COLO829 (cell line): ENCODE measurements around the gene TPM1.
"Not testable (repeated sequence)": the region's sequence is repeated elsewhere in the genome, so short reads cannot be mapped to it uniquely, and the experiment has no call there.

Experiments
- DNase-seq: peaks from one replicate; pipeline ENCODE4 v3.0.0; 2012; ENCODE audit warnings: low spot score

The TPM1 gene

GRCh38 chr15:63094495-63094931, 52.0 kb downstream of the TPM1 start:
- no peak for DNase-seq

DNA sequence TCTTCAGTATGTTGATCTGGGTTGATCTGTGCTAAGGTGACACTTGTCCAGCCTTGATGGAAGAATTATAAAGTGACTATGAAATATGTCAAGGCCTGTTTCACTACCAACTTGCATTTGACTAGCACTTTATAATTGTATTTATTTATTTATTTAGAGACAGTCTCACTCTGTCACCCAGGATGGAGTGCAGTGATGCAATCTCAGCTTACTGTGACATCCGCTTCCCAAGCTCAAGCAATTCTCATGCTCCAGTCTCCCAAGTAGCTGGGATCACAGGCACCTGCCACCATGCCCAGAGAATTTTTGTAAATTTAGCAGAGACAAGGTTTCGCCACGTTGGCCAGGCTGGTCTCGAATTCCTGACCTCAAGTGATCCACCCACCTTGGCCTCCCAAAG, 53.6 kb downstream of the TPM1 start:
- DNase-seq = no peak

DNA sequence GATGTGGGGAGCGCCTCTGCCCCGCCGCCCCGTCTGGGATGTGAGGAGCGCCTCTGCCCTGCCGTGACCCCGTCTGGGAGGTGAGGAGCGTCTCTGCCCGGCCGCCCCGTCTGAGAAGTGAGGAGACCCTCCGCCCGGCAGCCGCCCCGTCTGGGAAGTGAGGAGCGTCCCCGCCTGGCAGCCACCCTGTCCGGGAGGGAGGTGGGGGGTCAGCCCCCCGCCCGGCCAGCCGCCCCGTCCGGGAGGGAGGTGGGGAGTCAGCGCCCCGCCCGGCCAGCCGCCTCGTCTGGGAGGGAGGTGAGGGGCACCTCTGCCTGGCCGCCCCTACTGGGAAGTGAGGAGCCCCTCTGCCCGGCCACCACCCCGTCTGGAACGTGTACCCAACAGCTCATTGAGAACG, 56.4 kb downstream of the TPM1 start:
- DNase-seq = not testable (repeated sequence)

DNA sequence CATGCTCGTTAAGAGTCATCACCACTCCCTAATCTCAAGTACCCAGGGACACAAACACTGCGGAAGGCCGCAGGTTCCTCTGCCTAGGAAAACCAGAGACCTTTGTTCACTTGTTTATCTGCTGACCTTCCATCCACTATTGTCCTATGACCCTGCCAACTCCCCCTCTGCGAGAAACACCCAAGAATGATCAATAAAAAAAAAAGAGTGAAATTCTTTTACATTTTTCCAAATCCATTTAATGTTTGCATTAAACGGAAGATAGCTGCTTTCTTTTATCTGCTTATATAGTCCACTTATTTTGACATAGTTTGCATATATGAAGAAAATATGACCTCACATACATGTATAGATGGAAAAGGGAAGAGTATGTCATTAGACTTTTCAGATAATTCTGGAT, 57.0 kb downstream of the TPM1 start:
- DNase-seq = not testable (repeated sequence)

DNA sequence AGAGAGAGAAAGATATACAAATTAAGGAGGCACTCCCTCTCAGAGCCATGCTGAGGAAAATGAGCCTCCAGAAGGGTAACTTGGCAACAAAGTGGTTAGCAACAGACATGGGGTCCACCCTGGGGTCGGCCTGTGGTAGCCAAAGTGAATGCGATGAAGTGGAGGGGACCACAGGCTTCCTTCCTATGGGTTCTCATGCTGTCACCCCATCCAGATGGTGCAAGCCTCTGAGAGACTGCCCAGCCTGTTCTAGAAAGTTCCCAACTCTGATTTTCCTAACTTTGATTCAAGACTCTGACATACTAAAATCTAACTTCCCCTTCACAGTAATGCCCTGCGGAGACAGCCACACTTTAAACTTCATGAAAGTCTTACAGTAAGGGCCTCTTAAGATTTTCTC, 60.9 kb downstream of the TPM1 start:
- DNase-seq = no peak

DNA sequence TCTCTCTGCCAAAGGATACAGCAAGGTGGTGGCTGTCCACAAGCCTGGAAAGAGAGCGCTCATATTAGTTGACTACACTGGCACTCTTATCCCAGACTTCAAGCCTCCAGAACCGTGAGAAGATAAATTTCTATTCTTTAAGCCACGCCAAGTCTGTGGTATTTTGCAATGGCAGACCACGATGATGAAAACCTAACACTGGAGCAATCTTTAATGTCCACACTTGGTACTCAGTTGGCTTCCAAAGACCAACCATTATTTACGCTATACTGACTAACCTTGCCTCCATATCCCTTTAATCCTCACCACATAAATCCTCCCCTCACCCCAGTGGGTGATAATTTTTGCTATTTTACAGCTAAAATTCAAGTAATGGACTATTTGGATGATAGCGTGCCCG, 62.2 kb downstream of the TPM1 start:
- no peak for DNase-seq

DNA sequence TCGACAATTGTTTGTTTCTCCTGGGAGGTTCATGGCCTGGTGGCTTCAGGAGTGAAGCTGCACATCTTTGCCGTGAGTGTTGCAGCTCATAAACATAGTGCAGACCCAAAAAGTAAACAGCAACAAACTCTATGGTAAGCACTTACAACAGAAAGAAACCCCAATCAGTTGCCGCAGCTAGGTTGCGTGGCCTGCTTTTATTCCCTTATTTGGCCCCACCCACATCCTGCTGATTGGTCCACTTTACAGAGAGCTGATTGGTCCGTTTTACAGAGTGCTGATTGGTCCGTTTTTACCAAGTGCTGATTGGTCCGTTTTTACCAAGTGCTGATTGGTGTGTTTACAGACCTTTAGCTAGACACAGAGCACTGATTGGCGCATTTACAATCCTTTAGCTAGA, 62.8 kb downstream of the TPM1 start:
- not testable (repeated sequence) for DNase-seq

DNA sequence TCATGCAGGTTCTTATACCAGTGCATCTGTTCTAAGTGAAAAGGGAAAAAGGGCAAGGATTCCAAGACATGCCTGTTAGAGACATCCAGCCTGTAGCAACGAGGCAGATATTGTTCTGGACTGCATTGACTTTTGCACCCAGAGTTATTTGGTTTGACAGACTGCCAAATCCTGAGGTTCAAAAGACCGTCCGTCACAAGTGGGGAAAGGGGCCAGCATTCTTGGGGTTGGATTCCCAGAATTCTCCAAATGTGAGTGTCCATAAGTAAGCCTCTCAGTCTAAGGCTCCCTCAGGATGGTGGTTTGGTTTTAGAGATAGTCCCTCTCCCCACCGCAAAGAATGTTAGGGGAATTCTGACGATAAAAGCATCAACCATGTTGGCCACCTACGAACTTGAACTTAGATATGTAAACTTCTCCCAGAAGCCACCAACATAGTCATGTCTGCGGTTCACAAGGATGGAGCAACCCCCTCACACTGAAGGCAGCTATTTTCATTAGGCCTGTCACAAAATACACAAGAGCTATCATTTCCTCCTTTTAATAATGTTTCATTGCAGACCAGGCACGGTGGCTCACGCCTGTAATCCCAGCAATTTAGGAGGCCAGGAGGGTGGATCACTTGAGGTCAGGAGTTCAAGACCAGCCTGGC, 65.5 kb downstream of the TPM1 start:
- no peak for DNase-seq

DNA sequence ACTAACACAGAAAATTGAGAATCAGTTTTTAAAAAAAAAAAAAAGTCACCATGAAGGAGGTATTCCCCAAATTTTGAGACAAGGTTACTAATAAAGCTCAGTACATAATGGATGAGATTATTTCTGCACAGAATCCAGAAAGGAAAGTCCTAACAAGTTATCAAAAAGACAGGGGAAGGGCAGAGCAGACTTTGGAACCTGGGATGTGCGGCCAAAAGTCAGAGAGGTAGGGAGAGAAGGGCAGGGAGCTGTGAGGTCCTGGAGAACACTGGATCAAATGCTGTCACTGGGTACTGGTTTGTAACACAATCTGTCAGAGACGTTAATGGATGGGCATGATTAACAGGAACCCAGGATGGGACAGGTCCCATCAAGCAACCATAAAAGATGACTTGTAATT, 67.0 kb downstream of the TPM1 start:
- no peak for DNase-seq

GRCh38 chr15:63109920-63110319, 67.4 kb downstream of the TPM1 start:
- DNase-seq = no peak

DNA sequence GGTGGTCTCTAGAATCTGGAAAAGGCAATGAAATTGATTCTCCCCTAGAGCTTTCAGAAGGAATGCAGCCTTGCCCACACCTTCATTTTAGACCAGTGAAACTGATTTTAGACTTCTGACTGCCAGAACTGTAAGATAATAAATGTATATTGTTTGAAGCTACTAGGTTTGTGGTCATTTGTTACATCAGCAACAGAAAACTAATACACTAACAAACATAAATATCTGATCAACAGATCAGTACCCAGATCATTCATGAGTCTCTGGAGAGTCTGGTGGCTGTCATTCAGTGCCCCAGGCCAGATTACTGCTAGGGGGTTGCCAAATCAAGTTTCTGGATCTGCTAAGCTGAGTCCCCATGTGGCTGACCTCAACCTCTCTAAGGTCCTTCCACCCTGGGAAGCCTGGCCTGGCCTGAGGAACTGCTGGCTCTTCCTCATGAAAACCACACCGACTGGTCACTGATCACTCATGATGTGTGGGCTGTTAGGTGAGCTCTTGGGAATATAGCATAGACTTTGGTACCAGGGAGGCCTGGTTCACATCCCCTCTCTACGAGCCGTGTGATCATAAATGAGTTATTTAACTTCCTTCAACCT, 68.0 kb downstream of the TPM1 start:
- no peak for DNase-seq

GRCh38 chr15:63111481-63111880, 68.9 kb downstream of the TPM1 start:
- no peak for DNase-seq

GRCh38 chr15:63112871-63113270, 70.3 kb downstream of the TPM1 start:
- DNase-seq = no peak

DNA sequence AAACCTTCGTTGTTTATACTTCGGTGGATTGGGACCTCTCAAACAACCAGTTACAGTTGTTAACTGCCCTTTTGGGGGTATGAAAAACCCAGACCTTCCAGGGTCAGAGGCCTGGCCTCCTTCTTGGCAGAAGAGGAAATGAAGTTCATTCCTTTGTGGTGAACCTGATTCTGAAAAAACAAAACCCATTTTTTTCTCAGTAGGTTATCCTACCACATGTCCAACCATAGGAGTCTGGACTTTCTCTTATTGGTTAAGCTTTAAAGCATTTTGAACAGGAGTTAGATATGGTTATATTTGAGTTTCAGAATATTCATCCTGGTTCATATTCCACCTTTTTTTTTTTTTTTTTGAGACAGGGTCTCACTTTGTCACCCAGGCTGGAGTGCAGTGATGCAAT, 71.9 kb downstream of the TPM1 start:
- no peak for DNase-seq
